Tibial artery (tissue), 4 donors: ENCODE measurements around the gene IL3RA.
"Not testable (repeated sequence)": the region's sequence is repeated elsewhere in the genome, so short reads cannot be mapped to it uniquely, and the experiment has no call there.

Source experiments
- DNase-seq, 2 donors: peaks; one replicate each; pipeline ENCODE4 v3.0.0-alpha.2; 2019
- H3K27ac ChIP-seq, 2 donors: fragments of 200-600 bp; sonication (generic) in 1 of 2; 1 replicate in 1 of 2; 2 replicates in 1 of 2; pipeline ENCODE4 v1.5.1; 2018 to 2019; ENCODE audit warnings: mild to moderate bottlenecking in 1 of 2
- H3K27me3 ChIP-seq, 2 donors: fragments of 200-600 bp; sonication (generic) in 1 of 2; one replicate each; pipeline versions ENCODE4 v1.5.1 to v1.6.0; 2016 to 2019
- H3K36me3 ChIP-seq, 3 donors: fragments of 200-600 bp; sonication (generic) in 2 of 3; one replicate each; pipeline ENCODE4 v1.5.1; 2016 to 2019; ENCODE audit warnings: mild to moderate bottlenecking in 2 of 3
- H3K4me1 ChIP-seq, 4 donors: fragments of 200-600 bp; sonication (generic) in 2 of 4; 1 replicate in 3 of 4; 2 replicates in 1 of 4; pipeline ENCODE4 v1.5.1; 2016 to 2019
- H3K4me3 ChIP-seq, 2 donors: fragments of 200-600 bp; sonication (generic) in 1 of 2; 1 replicate in 1 of 2; 2 replicates in 1 of 2; pipeline ENCODE4 v1.5.1; 2018 to 2019; ENCODE audit warnings: mild to moderate bottlenecking in 2 of 2
- H3K9me3 ChIP-seq, 3 donors: fragments of 200-600 bp; sonication (generic) in 1 of 3; one replicate each; pipeline ENCODE4 v1.5.1; 2016 to 2019
- intact Hi-C: fragments of 100-400 bp; cut with DNase I; formaldehyde crosslinking; loops from one replicate; pipeline ENCODE4 v1.15.0; 2023; ENCODE audit warnings: low total_unique reads
- TF ChIP-seq, protein P1 (sequence below), 2 experiments: fragments of 200-600 bp in 1 of 2; fragments of 450-650 bp in 1 of 2; IDR thresholded peaks; one replicate each; pipeline ENCODE4 v1.5.1; 2017 to 2019; ENCODE audit warnings: antibody characterized with exemption in 2 of 2, mild to moderate bottlenecking in 1 of 2, moderate library complexity in 1 of 2

The IL3RA gene

DNA sequence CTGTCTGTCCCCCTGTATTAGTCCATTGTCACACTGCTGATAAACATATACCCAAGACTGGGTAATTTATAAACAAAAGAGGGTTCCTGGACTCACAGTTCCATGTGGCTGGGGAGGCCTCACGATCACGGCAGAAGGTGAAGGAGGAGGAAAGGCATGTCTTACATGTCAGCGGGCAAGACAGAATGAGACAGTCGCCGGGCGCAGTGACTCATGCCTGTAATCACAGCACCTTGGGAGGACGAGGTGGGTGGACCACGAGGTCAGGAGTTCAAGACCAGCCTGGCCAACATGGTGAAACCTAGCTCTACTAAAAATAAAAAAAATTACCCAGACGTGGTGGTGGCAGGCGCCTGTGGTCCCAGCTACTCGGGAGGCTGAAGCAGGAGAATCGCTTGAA, 24.7 kb downstream of the IL3RA start:
- no peaks in the 10 kb centered on the region for H3K27me3 ChIP-seq
- H3K9me3 ChIP-seq = peaks cover 0 to 10% (median 6%) of the 10 kb centered on the region in 3 donors
- intact Hi-C loops = no loop called here
- H3K4me1 ChIP-seq = no peaks in the 10 kb centered on the region
- no peak overlapping the region for H3K27ac ChIP-seq
- peaks cover 21 to 60% (median 36%) of the 10 kb centered on the region in 3 donors for H3K36me3 ChIP-seq
- no peak overlapping the region for H3K4me3 ChIP-seq
- DNase-seq = no peak
- TF ChIP-seq, protein P1, sequence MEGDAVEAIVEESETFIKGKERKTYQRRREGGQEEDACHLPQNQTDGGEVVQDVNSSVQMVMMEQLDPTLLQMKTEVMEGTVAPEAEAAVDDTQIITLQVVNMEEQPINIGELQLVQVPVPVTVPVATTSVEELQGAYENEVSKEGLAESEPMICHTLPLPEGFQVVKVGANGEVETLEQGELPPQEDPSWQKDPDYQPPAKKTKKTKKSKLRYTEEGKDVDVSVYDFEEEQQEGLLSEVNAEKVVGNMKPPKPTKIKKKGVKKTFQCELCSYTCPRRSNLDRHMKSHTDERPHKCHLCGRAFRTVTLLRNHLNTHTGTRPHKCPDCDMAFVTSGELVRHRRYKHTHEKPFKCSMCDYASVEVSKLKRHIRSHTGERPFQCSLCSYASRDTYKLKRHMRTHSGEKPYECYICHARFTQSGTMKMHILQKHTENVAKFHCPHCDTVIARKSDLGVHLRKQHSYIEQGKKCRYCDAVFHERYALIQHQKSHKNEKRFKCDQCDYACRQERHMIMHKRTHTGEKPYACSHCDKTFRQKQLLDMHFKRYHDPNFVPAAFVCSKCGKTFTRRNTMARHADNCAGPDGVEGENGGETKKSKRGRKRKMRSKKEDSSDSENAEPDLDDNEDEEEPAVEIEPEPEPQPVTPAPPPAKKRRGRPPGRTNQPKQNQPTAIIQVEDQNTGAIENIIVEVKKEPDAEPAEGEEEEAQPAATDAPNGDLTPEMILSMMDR (IDR thresholded peaks at IDR 0.05) = no peak

DNA sequence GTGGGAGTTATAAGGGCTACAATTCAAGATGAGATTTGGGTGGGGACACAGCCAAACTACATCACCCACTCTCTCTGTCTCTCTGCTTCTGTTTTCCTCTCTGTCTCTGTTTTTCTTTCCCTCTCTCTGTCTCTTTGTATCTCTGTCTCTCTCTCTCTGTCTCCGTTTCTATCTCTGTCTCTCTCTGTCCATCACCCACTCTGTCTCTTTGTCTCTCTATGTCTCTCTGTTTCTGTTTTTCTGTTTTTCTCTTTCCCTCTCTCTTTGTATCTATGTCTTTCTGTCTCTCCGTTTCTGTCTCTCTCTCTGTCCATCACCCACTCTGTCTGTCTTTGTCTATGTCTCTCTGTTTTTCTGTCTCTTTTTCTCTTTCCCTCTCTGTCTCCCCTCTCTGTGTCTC, 25.3 kb downstream of the IL3RA start:
- TF ChIP-seq, protein P1 (IDR thresholded peaks at IDR 0.05) = no peak
- no peak overlapping the region for H3K27ac ChIP-seq
- intact Hi-C loops = no loop called here
- peaks cover 21 to 60% (median 36%) of the 10 kb centered on the region in 3 donors for H3K36me3 ChIP-seq
- H3K9me3 ChIP-seq = peaks cover 0 to 10% (median 6%) of the 10 kb centered on the region in 3 donors
- DNase-seq = no peak
- no peaks in the 10 kb centered on the region for H3K27me3 ChIP-seq
- no peak overlapping the region for H3K4me3 ChIP-seq
- no peaks in the 10 kb centered on the region for H3K4me1 ChIP-seq

DNA sequence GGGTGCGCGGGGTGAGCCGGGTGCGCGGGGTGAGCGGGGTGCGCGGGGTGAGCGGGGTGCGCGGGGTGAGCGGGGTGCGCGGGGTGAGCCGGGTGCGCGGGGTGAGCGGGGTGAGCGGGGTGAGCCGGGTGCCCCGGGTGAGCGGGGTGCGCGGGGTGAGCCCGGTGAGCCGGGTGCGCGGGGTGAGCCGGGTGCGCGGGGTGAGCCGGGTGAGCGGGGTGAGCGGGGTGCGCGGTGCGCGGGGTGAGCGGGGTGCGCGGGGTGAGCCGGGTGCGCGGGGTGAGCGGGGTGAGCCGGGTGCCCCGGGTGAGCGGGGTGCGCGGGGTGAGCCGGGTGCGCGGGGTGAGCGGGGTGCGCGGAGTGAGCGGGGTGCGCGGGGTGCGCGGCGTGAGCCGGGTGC, 29.8 kb downstream of the IL3RA start:
- intact Hi-C loops, H3K9me3 ChIP-seq, DNase-seq, H3K4me3 ChIP-seq, H3K27ac ChIP-seq, H3K27me3 ChIP-seq, H3K4me1 ChIP-seq: not testable (repeated sequence)
- peaks cover 3 to 37% (median 14%) of the 10 kb centered on the region in 3 donors for H3K36me3 ChIP-seq

DNA sequence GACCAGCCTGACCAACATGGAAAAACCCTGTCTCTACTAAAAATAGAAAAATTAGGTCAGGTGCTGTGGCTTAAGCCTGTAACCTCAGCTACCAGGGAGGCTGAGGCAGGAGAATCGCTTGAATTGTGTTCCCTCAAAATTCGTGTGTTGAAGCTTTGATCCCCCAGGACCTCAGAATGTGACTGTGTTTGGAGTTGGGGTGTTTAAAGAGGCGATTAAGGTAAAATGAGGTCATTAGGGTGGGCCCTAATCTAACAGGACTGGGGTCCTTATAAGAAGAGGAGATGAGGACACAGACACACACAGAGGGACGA, 31.8 kb downstream of the IL3RA start:
- Histone ChIP-seq H3K27ac (no peak overlapping the region), H3K36me3 (peaks cover 0 to 21% (median 11%) of the 10 kb centered on the region in 3 donors), H3K4me1 (no peaks in the 10 kb centered on the region), H3K27me3 (no peaks in the 10 kb centered on the region), H3K9me3 (no peaks in the 10 kb centered on the region), H3K4me3 (no peak overlapping the region)
- TF ChIP-seq, protein P1 (IDR thresholded peaks at IDR 0.05) = no peak
- intact Hi-C loops = no loop called here
- no peak for DNase-seq

DNA sequence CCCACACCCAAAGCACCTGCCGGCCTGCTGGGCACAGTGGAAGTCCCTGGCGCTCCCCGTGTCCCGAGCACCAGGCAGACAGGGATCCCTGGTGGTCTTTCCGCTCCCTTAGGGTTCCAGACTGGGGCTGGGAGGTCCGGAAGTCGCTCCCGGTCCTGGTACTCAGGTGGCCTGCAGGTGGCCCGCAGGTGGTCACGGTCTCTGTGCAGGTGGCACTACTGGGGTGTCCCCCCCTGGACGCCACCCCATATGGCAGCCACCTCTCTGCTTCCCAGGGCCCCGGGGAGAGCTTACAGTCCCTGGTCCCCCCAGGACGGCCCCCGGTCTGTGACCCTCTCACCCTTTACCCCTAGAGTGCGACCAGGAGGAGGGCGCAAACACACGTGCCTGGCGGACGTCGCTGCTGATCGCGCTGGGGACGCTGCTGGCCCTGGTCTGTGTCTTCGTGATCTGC, 41.7 kb downstream of the IL3RA start:
- Histone ChIP-seq H3K4me3 (no peak overlapping the region), H3K4me1 (no peaks in the 10 kb centered on the region), H3K36me3 (peaks cover 0 to 21% (median 2%) of the 10 kb centered on the region in 3 donors), H3K27ac (no peak overlapping the region), H3K27me3 (no peaks in the 10 kb centered on the region), H3K9me3 (no peaks in the 10 kb centered on the region)
- intact Hi-C loops = no loop called here
- TF ChIP-seq, protein P1 (IDR thresholded peaks at IDR 0.05) = no peak
- DNase-seq = no peak

DNA sequence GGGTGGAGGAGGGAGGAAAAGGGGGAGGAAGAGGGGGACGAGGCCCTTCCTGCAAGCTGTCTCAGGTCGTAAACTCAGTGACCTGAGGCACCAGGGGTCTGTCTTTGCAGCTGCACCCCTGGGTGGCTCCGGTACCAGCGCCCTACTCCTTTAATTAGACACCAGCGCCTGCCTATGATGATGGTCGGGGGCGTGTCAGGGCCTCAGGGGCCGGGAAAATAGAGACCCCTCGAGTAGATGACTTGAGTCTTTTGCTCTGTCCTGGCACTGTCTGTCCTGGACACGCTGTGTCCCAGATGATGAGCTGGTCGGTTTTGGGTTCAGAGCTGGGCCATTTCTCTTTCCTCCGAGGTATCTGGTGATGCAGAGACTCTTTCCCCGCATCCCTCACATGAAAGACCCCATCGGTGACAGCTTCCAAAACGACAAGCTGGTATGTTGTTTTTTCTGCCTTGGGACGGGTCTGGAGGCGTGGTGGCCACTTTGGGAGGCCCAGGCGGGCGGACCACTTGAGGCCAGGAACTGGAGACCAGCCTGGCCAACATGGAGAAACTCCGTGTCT, 44.2 kb downstream of the IL3RA start:
- Histone ChIP-seq H3K4me1 (no peaks in the 10 kb centered on the region), H3K27me3 (no peaks in the 10 kb centered on the region), H3K4me3 (no peak overlapping the region), H3K27ac (no peak overlapping the region), H3K36me3 (peaks cover 23 to 46% (median 26%) of the 10 kb centered on the region in 3 donors), H3K9me3 (no peaks in the 10 kb centered on the region)
- TF ChIP-seq, protein P1 (IDR thresholded peaks at IDR 0.05) = no peak
- intact Hi-C loops = no loop called here
- DNase-seq = peak in 1 of 2 donors; percentile 61
